SK-N-SH treated with all-trans-retinoic acid at 6 μM for 48 hours (cell line): ENCODE data around the gene ACOXL.

Experiments
- ATAC-seq: fragments of 200-7000 bp; cut with Tn5 transposase; 3 replicates; pipeline ENCODE4 v1.9.1; 2020; ENCODE audit warnings: mild to moderate bottlenecking, moderate library complexity
- BACH2 ChIP-seq: fragments of 250-450 bp; sonication (Bioruptor Pico); IDR thresholded peaks from 2 replicates; pipeline ENCODE4 v1.9.0; 2021; ENCODE audit warnings: mild to moderate bottlenecking, borderline replicate concordance
- CREB5 ChIP-seq: fragments of 250-450 bp; sonication (Bioruptor Pico); IDR thresholded peaks from 2 replicates; pipeline ENCODE4 v1.5.1; 2020; ENCODE audit warnings: low read depth, mild to moderate bottlenecking, moderate library complexity
- CSDC2 ChIP-seq: fragments of 250-450 bp; sonication (Bioruptor Pico); IDR thresholded peaks from 2 replicates; pipeline ENCODE4 v1.5.0; 2020; ENCODE audit warnings: mild to moderate bottlenecking, moderate library complexity
- CSRNP3 ChIP-seq: fragments of 250-450 bp; sonication (Bioruptor Pico); IDR thresholded peaks from 2 replicates; pipeline ENCODE4 v1.5.1; 2021; ENCODE audit warnings: mild to moderate bottlenecking, moderate library complexity
- ESRRG ChIP-seq: fragments of 250-450 bp; sonication (Bioruptor Pico); IDR thresholded peaks from 2 replicates; pipeline ENCODE4 v1.6.1; 2021; ENCODE audit warnings: mild to moderate bottlenecking
- GLIS3 ChIP-seq: fragments of 250-450 bp; sonication (Bioruptor Pico); IDR thresholded peaks from 2 replicates; pipeline ENCODE4 v1.5.0; 2020; ENCODE audit warnings: mild to moderate bottlenecking, moderate library complexity
- ISL1 ChIP-seq: fragments of 250-450 bp; sonication (Bioruptor Pico); IDR thresholded peaks from 2 replicates; pipeline ENCODE4 v2.1.2; 2022; ENCODE audit warnings: mild to moderate bottlenecking, moderate library complexity
- PATZ1 ChIP-seq: fragments of 250-450 bp; sonication (Bioruptor Pico); IDR thresholded peaks from 2 replicates; pipeline ENCODE4 v1.8.0; 2020; ENCODE audit warnings: mild to moderate bottlenecking, moderate library complexity, borderline replicate concordance
- POU6F1 ChIP-seq: fragments of 250-450 bp; sonication (Bioruptor Pico); IDR thresholded peaks from 2 replicates; pipeline ENCODE4 v1.8.0; 2021; ENCODE audit warnings: low read depth, mild to moderate bottlenecking, moderate library complexity, borderline replicate concordance
- PPARA ChIP-seq: fragments of 250-450 bp; sonication (Bioruptor Pico); IDR thresholded peaks from 2 replicates; pipeline ENCODE4 v1.5.0; 2020; ENCODE audit warnings: mild to moderate bottlenecking, borderline replicate concordance
- RARB ChIP-seq: fragments of 250-450 bp; sonication (Bioruptor Pico); IDR thresholded peaks from 2 replicates; pipeline ENCODE4 v1.8.0; 2021; ENCODE audit warnings: mild to moderate bottlenecking, moderate library complexity
- SNAI2 ChIP-seq: fragments of 250-450 bp; sonication (Bioruptor Pico); IDR thresholded peaks from 2 replicates; pipeline ENCODE4 v1.5.0; 2020; ENCODE audit warnings: mild to moderate bottlenecking, moderate library complexity
- TCF4 ChIP-seq: fragments of 250-450 bp; sonication (Bioruptor Pico); IDR thresholded peaks from 2 replicates; pipeline ENCODE4 v1.8.0; 2021; ENCODE audit warnings: mild to moderate bottlenecking, moderate library complexity, borderline replicate concordance
- TOX ChIP-seq: fragments of 250-450 bp; sonication (Bioruptor Pico); IDR thresholded peaks from 2 replicates; pipeline ENCODE4 v1.8.0; 2021; ENCODE audit warnings: mild to moderate bottlenecking, moderate library complexity, borderline replicate concordance
- TSHZ2 ChIP-seq: fragments of 250-450 bp; sonication (Bioruptor Pico); IDR thresholded peaks from 2 replicates; pipeline ENCODE4 v1.5.0; 2020; ENCODE audit warnings: mild to moderate bottlenecking, moderate library complexity
- ZC3H10 ChIP-seq: fragments of 250-450 bp; sonication (Bioruptor Pico); IDR thresholded peaks from 2 replicates; pipeline ENCODE4 v1.5.1; 2021; ENCODE audit warnings: mild to moderate bottlenecking, moderate library complexity
- ZFP3 ChIP-seq: fragments of 250-450 bp; sonication (Bioruptor Pico); IDR thresholded peaks from 2 replicates; pipeline ENCODE4 v1.5.0; 2020; ENCODE audit warnings: mild to moderate bottlenecking, moderate library complexity
- ZFP30 ChIP-seq: fragments of 450-650 bp; formaldehyde crosslinking; IDR thresholded peaks from 2 replicates; pipeline ENCODE4 v1.5.0; 2022; ENCODE audit warnings: mild to moderate bottlenecking, moderate library complexity
- ZNF565 ChIP-seq: fragments of 450-650 bp; formaldehyde crosslinking; conservative IDR thresholded peaks from 2 replicates; pipeline ENCODE4 v1.5.0; 2020; ENCODE audit warnings: low read depth, mild to moderate bottlenecking, moderate library complexity
- ZNF70 ChIP-seq: fragments of 450-650 bp; formaldehyde crosslinking; IDR thresholded peaks from 2 replicates; pipeline ENCODE4 v1.5.0; 2020; ENCODE audit warnings: mild to moderate bottlenecking, moderate library complexity
- ZNF8 ChIP-seq: fragments of 450-650 bp; formaldehyde crosslinking; IDR thresholded peaks from 2 replicates; pipeline ENCODE4 v1.5.0; 2020; ENCODE audit warnings: mild to moderate bottlenecking, moderate library complexity

The ACOXL gene

GRCh38 chr2:110906613-110907298 lies 174.4 kb downstream of the ACOXL start:
- ATAC-seq = no peak
- TF ChIP-seq ZFP3 (CRISPR knock-in tag) (no peak), CSDC2 (no peak), PPARA (no peak), ISL1 (CRISPR knock-in tag) (no peak), SNAI2 (CRISPR knock-in tag) (no peak), TOX (CRISPR knock-in tag) (no peak), PATZ1 (no peak), ZFP30 (no peak), CREB5 (CRISPR knock-in tag) (no peak), TSHZ2 (no peak), GLIS3 (no peak)

- no peak for ATAC-seq
- TF ChIP-seq ZFP30 (no peak), BACH2 (no peak)
Measured at GRCh38 chr2:110909501-110909900, 177.1 kb downstream of the ACOXL start.

- TF ChIP-seq CREB5 (CRISPR knock-in tag) (no peak), PPARA (no peak), BACH2 (no peak), RARB (CRISPR knock-in tag) (no peak), ZNF70 (CRISPR knock-in tag) (no peak), ZFP3 (CRISPR knock-in tag) (no peak), ZNF8 (CRISPR knock-in tag) (no peak), ZC3H10 (CRISPR knock-in tag) (no peak), TOX (CRISPR knock-in tag) (no peak), TCF4 (no peak), GLIS3 (no peak), TSHZ2 (no peak), ZNF565 (CRISPR knock-in tag) (no peak), CSRNP3 (no peak), CSDC2 (no peak), POU6F1 (no peak), ZFP30 (no peak), PATZ1 (no peak), ESRRG (CRISPR knock-in tag) (no peak)
- no peak for ATAC-seq
Measured at GRCh38 chr2:110910423-110910822, 178.1 kb downstream of the ACOXL start.
